ENCODE results near the gene IPPK.

Gene IPPK

GRCh38 chr9:92632641-92633040, 37.3 kb downstream of the IPPK start:
- no peak overlapping the region for H3K4me3 ChIP-seq (ENCODE audit: low read depth, low read length, poor library complexity, severe bottlenecking)
- H2AFZ ChIP-seq (ENCODE audit: low read length) = no peak overlapping the region
- no peak overlapping the region for H3K27ac ChIP-seq (ENCODE audit: low read depth, low read length, poor library complexity, severe bottlenecking)
- no peaks in the 10 kb centered on the region for H3K9me2 ChIP-seq (ENCODE audit: low read depth, low read length)
- no peak overlapping the region for H3K9ac ChIP-seq (ENCODE audit: low read length)
- no peaks in the 10 kb centered on the region for H3K4me1 ChIP-seq (ENCODE audit: insufficient read depth, low read length, severe bottlenecking)
- H3F3A ChIP-seq (ENCODE audit: insufficient read depth, low read length) = no peaks in the 10 kb centered on the region
- no peaks in the 10 kb centered on the region for H4K20me1 ChIP-seq (ENCODE audit: insufficient read depth, low read length)
- no peaks in the 10 kb centered on the region for H3K79me2 ChIP-seq (ENCODE audit: insufficient read depth, low read length)
- TF ChIP-seq CTCF (IDR thresholded peaks at IDR 0.05; ENCODE audit: low read length) = no peak
- TF ChIP-seq EZH2 (IDR thresholded peaks at IDR 0.05; ENCODE audit: borderline replicate concordance, low read length) = no peak
- H3K27me3 ChIP-seq (ENCODE audit: insufficient read depth, low read length) = no peaks in the 10 kb centered on the region
- peaks cover 97% of the 10 kb centered on the region for H3K36me3 ChIP-seq (ENCODE audit: insufficient read depth, low read length)
- H3K9me3 ChIP-seq (ENCODE audit: low read length) = peaks cover 3% of the 10 kb centered on the region; the same call in 1 of the 2 replicates
- H3K4me2 ChIP-seq (ENCODE audit: low read length) = no peak overlapping the region

DNA sequence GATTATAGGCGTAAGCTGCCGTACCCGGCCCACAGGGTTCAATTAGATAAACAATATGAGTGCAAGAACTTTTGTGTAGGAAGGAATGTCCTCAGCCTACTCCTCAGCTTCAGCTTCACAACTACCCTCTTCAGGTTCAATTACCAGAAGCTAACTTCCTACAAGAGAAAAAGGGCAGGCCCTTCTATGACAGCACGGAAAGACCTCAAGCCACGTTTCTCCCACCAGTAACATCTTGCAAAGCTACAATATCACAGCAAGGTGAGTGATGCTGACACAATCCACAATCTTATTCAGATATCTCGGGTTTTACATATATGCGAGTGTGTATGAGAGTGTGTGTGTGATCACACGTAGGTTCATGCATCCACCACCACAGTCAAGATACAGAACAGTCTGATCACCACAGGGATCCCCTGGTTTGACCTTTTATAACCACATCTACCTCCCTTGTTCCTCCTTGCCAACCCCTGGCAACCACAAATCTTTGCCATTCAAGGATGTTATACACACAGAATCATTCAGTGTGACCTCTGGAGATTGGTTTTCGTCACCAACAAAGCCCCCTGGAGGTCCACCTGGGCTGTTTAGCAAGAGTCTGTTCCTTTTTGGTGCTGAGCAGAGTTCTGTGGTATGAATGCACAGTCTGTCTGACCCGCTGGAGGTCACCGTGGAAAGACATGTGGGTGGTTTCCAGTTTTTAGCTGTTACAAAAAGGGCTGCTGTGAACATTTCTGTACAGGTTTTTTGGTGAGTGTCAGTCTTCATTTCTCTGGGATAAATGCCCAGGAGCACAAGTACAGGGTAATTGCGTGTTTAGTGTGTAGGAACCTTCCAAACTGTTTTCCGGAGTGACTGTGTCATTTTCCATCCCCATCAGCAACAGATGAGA, 38.2 kb downstream of the IPPK start:
- TF ChIP-seq CTCF (IDR thresholded peaks at IDR 0.05; ENCODE audit: low read length) (no peak), EZH2 (IDR thresholded peaks at IDR 0.05; ENCODE audit: borderline replicate concordance, low read length) (no peak)
- Histone ChIP-seq H3K9me2 (ENCODE audit: low read depth, low read length) (no peaks in the 10 kb centered on the region), H3K27ac (ENCODE audit: low read depth, low read length, poor library complexity, severe bottlenecking) (no peak overlapping the region), H2AFZ (ENCODE audit: low read length) (no peak overlapping the region), H3K4me3 (ENCODE audit: low read depth, low read length, poor library complexity, severe bottlenecking) (no peak overlapping the region), H3K27me3 (ENCODE audit: insufficient read depth, low read length) (no peaks in the 10 kb centered on the region), H3K9ac (ENCODE audit: low read length) (no peak overlapping the region), H3K4me1 (ENCODE audit: insufficient read depth, low read length, severe bottlenecking) (no peaks in the 10 kb centered on the region), H3F3A (ENCODE audit: insufficient read depth, low read length) (no peaks in the 10 kb centered on the region), H4K20me1 (ENCODE audit: insufficient read depth, low read length) (no peaks in the 10 kb centered on the region), H3K4me2 (ENCODE audit: low read length) (no peak overlapping the region), H3K9me3 (ENCODE audit: low read length) (peaks cover 3% of the 10 kb centered on the region; the same call in 1 of the 2 replicates), H3K36me3 (ENCODE audit: insufficient read depth, low read length) (peaks cover 95% of the 10 kb centered on the region), H3K79me2 (ENCODE audit: insufficient read depth, low read length) (no peaks in the 10 kb centered on the region)

- H3K4me2 ChIP-seq (ENCODE audit: low read length) = no peak overlapping the region
- no peaks in the 10 kb centered on the region for H3F3A ChIP-seq (ENCODE audit: insufficient read depth, low read length)
- H3K9ac ChIP-seq (ENCODE audit: low read length) = no peak overlapping the region
- no peaks in the 10 kb centered on the region for H3K27me3 ChIP-seq (ENCODE audit: insufficient read depth, low read length)
- no peak overlapping the region for H2AFZ ChIP-seq (ENCODE audit: low read length)
- H4K20me1 ChIP-seq (ENCODE audit: insufficient read depth, low read length) = no peaks in the 10 kb centered on the region
- peaks cover 3% of the 10 kb centered on the region; the same call in 1 of the 2 replicates for H3K9me3 ChIP-seq (ENCODE audit: low read length)
- no peak overlapping the region for H3K27ac ChIP-seq (ENCODE audit: low read depth, low read length, poor library complexity, severe bottlenecking)
- H3K4me3 ChIP-seq (ENCODE audit: low read depth, low read length, poor library complexity, severe bottlenecking) = no peak overlapping the region
- H3K4me1 ChIP-seq (ENCODE audit: insufficient read depth, low read length, severe bottlenecking) = no peaks in the 10 kb centered on the region
- H3K36me3 ChIP-seq (ENCODE audit: insufficient read depth, low read length) = peaks cover 90% of the 10 kb centered on the region
- no peaks in the 10 kb centered on the region for H3K9me2 ChIP-seq (ENCODE audit: low read depth, low read length)
- H3K79me2 ChIP-seq (ENCODE audit: insufficient read depth, low read length) = no peaks in the 10 kb centered on the region
- TF ChIP-seq CTCF (IDR thresholded peaks at IDR 0.05; ENCODE audit: low read length) = no peak
- no peak for TF ChIP-seq EZH2 (IDR thresholded peaks at IDR 0.05; ENCODE audit: borderline replicate concordance, low read length)
Measured at GRCh38 chr9:92627651-92628050, 42.3 kb downstream of the IPPK start.
